ENCODE measurements around the gene POLG.

The POLG gene

GRCh38 chr15:89361451-89362202 is 27.0 kb upstream of the POLG start:
- FAIRE-seq (no peak), DNase-seq (ENCODE audit: insufficient read length) (peak; percentile 80)

DNA sequence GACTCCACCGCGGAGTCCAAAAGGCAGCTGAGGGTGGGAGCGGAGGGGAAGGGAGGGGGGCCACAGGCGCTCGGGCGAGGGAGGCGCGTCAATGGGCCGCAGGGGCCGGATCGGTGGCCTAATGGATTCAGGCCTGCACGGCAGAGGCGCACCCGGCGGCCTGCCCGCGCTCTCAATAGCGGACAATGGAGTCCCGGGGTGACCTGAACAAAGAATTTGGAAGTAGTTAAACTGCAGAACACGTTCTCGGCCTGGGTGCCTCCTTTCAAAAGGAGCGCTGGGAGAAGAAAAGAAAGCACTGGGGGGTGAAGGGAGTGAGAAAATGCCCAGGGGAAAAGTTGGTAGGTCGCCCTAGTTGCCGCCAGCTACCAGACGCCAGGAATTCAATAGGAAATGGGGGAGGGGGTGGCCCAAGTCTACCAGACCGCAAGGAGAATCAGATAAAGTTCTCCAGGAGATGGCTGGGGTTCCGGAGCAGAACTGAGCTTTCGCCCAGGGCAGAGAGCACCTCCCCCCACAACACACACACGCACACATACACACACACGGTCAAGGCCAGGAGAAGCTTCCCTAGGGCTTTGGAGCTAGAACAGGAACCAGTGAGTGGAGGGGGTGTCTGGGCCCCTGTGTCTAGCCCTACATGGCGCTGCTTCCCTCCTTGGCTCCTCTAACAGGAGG is 25.8 kb upstream of the POLG start:
- no peak for FAIRE-seq
- TF ChIP-seq POLR2A (IDR thresholded peaks at IDR 0.05; ENCODE audit: low read depth, low read length): no peak
- TF ChIP-seq POLR2AphosphoS5 (IDR thresholded peaks at IDR 0.05; ENCODE audit: low read depth, low read length): no peak
- no peak for TF ChIP-seq TAF1 (IDR thresholded peaks at IDR 0.05; ENCODE audit: borderline replicate concordance, low read depth, low read length)
- DNase-seq (ENCODE audit: insufficient read length): no peak

More at GRCh38 chr15:89361451-89362202, 27.0 kb upstream of the POLG start:
- no peak for TF ChIP-seq TAF1 (IDR thresholded peaks at IDR 0.05; ENCODE audit: borderline replicate concordance, low read depth, low read length)
- TF ChIP-seq POLR2AphosphoS5 (IDR thresholded peaks at IDR 0.05; ENCODE audit: low read depth, low read length): no peak
- TF ChIP-seq POLR2A (IDR thresholded peaks at IDR 0.05; ENCODE audit: low read depth, low read length): no peak

- no peak for FAIRE-seq
- DNase-seq (ENCODE audit: insufficient read length): no peak
- TF ChIP-seq TAF1 (IDR thresholded peaks at IDR 0.05; ENCODE audit: borderline replicate concordance, low read depth, low read length): no peak
- TF ChIP-seq POLR2AphosphoS5 (IDR thresholded peaks at IDR 0.05; ENCODE audit: low read depth, low read length): no peak
- TF ChIP-seq POLR2A (IDR thresholded peaks at IDR 0.05; ENCODE audit: low read depth, low read length): no peak
Observed at GRCh38 chr15:89359471-89360293, 25.1 kb upstream of the POLG start.

DNA sequence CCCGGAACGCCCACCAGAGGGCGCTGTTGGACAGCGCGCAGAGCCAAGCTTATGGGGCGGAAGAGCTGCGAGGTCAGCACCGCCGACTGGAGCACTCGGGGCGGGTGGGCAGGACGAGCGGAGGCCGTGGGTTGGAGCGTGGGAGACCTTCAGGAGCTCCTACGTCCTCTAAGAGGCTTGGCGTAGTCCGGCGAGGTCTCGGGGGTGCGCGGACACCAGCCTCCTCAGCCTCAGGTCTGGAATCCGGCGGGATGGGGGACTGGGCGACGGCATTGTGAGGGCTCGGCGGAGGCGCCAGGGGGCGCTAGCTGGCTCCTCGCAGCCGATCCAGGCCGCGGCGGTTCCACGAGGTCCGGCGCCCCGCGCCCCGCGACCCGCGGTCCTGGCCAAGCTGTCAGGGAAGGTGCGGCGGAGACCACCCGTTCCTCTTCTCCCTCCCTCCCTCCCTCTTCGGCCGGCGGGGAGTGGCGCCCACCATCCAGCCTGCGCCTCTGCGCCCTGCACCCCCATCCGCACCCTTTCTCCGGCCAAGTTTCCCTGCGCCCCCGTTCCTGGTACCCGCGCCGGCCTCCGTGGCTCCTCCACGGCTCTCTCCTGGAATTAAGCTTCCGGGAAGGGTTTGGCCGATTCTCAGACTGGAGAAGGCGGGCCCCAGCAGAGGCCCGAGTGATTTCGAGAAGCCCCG is 24.3 kb upstream of the POLG start:
- DNase-seq (ENCODE audit: insufficient read length) (peak; percentile 92), FAIRE-seq (peak; percentile 98)
- TF ChIP-seq POLR2AphosphoS5 (IDR thresholded peaks at IDR 0.05; ENCODE audit: low read depth, low read length): no peak
- no peak for TF ChIP-seq POLR2A (IDR thresholded peaks at IDR 0.05; ENCODE audit: low read depth, low read length)
- no peak for TF ChIP-seq TAF1 (IDR thresholded peaks at IDR 0.05; ENCODE audit: borderline replicate concordance, low read depth, low read length)

DNA sequence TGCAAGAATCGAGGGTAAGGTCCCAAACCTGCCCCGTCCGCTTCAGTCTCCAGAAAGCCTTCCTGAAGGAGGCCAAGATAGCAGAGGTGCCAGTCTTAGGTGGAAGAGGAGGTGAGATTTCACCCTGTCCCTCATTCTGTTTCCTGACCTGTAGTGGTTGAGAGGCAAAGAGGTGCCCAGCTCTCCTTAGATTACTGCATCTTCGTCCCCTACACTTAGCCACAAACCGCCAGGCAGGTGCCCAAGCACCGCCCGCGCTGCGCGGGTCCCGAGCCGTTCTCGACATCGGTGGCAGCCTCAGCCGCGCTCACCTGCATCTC is 23.8 kb upstream of the POLG start:
- DNase-seq (ENCODE audit: insufficient read length): no peak
- TF ChIP-seq TAF1 (IDR thresholded peaks at IDR 0.05; ENCODE audit: borderline replicate concordance, low read depth, low read length) (no peak), POLR2A (IDR thresholded peaks at IDR 0.05; ENCODE audit: low read depth, low read length) (no peak), POLR2AphosphoS5 (IDR thresholded peaks at IDR 0.05; ENCODE audit: low read depth, low read length) (no peak)
- FAIRE-seq: no peak

DNA sequence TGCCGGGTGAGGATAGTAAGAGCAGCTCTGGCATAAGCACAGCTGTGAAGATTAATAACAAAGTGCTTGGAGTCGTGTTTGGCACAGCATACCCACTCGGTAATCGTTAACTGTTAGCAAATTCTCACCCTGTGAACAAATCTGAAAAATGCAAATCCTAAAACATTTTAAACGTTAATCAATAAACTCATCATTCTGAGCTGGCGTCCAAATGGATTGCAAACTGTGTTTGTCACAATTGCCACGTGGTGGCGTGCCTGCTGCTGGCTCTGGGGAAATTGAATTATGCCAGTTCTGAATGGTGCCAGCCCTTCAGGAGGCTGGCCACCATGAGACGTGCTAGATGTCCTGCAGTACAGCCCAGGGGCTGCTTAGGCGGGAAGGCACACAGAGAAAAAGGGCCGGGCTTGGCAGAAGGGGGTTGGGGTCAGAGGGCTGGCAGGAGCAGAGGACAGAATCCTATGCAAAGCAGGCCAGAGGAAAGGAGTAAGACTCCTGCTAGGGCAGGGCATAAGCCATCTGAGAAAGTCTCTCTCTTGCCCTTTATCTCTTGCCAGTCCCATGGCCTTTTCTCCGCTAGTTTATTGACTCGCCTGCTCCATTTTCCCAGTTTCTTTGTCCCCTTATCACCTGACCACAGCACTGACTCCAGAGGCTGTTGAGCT is 22.1 kb upstream of the POLG start:
- FAIRE-seq (no peak), DNase-seq (ENCODE audit: insufficient read length) (no peak)
- TF ChIP-seq TAF1 (IDR thresholded peaks at IDR 0.05; ENCODE audit: borderline replicate concordance, low read depth, low read length) (no peak), POLR2AphosphoS5 (IDR thresholded peaks at IDR 0.05; ENCODE audit: low read depth, low read length) (no peak), POLR2A (IDR thresholded peaks at IDR 0.05; ENCODE audit: low read depth, low read length) (no peak)

GRCh38 chr15:89353991-89354390 is 19.4 kb upstream of the POLG start:
- DNase-seq (ENCODE audit: insufficient read length) (no peak), FAIRE-seq (no peak)
- no peak for TF ChIP-seq POLR2A (IDR thresholded peaks at IDR 0.05; ENCODE audit: low read depth, low read length)
- TF ChIP-seq POLR2AphosphoS5 (IDR thresholded peaks at IDR 0.05; ENCODE audit: low read depth, low read length): no peak
- no peak for TF ChIP-seq TAF1 (IDR thresholded peaks at IDR 0.05; ENCODE audit: borderline replicate concordance, low read depth, low read length)

DNA sequence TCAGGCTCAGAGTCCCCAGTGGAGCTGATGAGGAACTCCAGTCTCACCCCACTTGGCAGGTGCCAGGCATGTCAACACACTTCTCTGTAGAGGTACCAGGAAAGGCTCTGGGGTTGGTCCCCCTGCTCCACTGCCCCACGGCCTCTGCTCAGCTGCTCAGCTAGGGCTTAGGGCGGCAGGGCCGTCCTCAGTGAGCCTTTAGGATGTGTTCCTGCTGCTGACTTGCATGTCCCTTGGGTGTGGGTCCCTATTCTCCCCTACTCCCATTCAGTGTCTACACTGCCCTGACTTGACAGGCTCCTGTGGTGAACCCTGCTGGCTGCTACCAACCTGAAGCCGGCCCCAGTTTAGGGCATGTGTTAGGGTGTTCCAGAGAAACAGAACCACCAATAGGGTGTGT is 17.9 kb upstream of the POLG start:
- FAIRE-seq (no peak), DNase-seq (ENCODE audit: insufficient read length) (no peak)
- TF ChIP-seq POLR2AphosphoS5 (IDR thresholded peaks at IDR 0.05; ENCODE audit: low read depth, low read length) (no peak), POLR2A (IDR thresholded peaks at IDR 0.05; ENCODE audit: low read depth, low read length) (no peak), TAF1 (IDR thresholded peaks at IDR 0.05; ENCODE audit: borderline replicate concordance, low read depth, low read length) (no peak)

GRCh38 chr15:89349206-89349558 is 14.6 kb upstream of the POLG start:
- DNase-seq (ENCODE audit: insufficient read length): no peak
- TF ChIP-seq TAF1 (IDR thresholded peaks at IDR 0.05; ENCODE audit: borderline replicate concordance, low read depth, low read length) (no peak), POLR2AphosphoS5 (IDR thresholded peaks at IDR 0.05; ENCODE audit: low read depth, low read length) (no peak)
- no peak for FAIRE-seq

DNA sequence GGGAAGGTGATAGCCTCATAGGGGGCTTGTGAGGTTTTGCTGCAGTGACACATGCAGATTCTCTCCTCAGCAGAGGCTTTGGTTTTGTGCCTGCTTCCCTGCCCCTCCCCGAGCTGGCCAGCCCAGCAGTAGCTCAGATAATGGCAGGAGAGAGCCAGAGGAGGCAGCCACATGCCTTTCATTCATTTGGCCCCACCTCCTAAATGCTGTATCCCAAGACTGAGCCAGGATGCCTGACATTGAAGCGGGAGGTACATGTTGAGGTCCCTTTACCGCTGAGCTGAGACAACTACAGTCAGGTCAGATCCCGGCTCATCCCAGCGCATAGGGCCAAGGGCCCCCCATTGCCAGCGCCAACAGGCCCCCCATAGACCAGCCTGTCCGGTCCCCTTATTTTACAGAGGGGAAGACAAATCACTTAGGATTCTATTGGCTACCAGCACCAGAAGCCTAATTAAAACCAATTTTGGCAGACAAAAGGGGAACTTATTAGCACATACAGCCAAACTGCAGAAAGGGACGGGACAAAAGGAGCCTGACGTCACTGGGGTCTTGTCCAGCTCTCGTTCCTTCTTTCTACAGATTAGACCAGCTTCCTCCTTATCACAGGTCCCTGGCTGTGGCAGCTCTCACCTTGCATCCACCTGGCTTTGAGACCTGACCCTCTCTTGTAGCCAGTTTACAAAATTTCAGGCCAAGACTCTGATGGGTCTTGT is 12.1 kb upstream of the POLG start:
- FAIRE-seq: no peak
- no peak for DNase-seq (ENCODE audit: insufficient read length)
- no peak for TF ChIP-seq POLR2A (IDR thresholded peaks at IDR 0.05; ENCODE audit: low read depth, low read length)

Measured in GM12892 (cell line).